ENCODE results near the gene CDH15.

The CDH15 gene

GRCh38 chr16:89140981-89141883 lies 30.3 kb upstream of the CDH15 start:
- no peak for DNase-seq (ENCODE audit: low read depth)
- TF ChIP-seq CTCF (IDR thresholded peaks at IDR 0.05; ENCODE audit: control insufficient read depth, insufficient read depth, low read depth, low read length, missing control alignments), result no peak
- no peak overlapping the region for H3K4me3 ChIP-seq (ENCODE audit: control insufficient read depth, low read depth, low read length)

- H3K4me3 ChIP-seq (ENCODE audit: control insufficient read depth, low read depth, low read length), result no peak overlapping the region
- DNase-seq (ENCODE audit: low read depth), result no peak
- no peak for TF ChIP-seq CTCF (IDR thresholded peaks at IDR 0.05; ENCODE audit: control insufficient read depth, insufficient read depth, low read depth, low read length, missing control alignments)
These were observed 29.7 kb upstream of the CDH15 start for GRCh38 chr16:89141884-89142267.

GRCh38 chr16:89142474-89143195 lies 28.9 kb upstream of the CDH15 start:
- TF ChIP-seq CTCF (IDR thresholded peaks at IDR 0.05; ENCODE audit: control insufficient read depth, insufficient read depth, low read depth, low read length, missing control alignments), result no peak
- no peak for DNase-seq (ENCODE audit: low read depth)
- H3K4me3 ChIP-seq (ENCODE audit: control insufficient read depth, low read depth, low read length), result no peak overlapping the region

- TF ChIP-seq CTCF (IDR thresholded peaks at IDR 0.05; ENCODE audit: control insufficient read depth, insufficient read depth, low read depth, low read length, missing control alignments), result no peak
- DNase-seq (ENCODE audit: low read depth), result no peak
- no peak overlapping the region for H3K4me3 ChIP-seq (ENCODE audit: control insufficient read depth, low read depth, low read length)
These were observed 28.3 kb upstream of the CDH15 start for GRCh38 chr16:89143201-89143741.

GRCh38 chr16:89143911-89144675 lies 27.5 kb upstream of the CDH15 start:
- DNase-seq (ENCODE audit: low read depth), result no peak
- no peak for TF ChIP-seq CTCF (IDR thresholded peaks at IDR 0.05; ENCODE audit: control insufficient read depth, insufficient read depth, low read depth, low read length, missing control alignments)
- no peak overlapping the region for H3K4me3 ChIP-seq (ENCODE audit: control insufficient read depth, low read depth, low read length)

GRCh38 chr16:89144681-89145080 lies 26.9 kb upstream of the CDH15 start:
- DNase-seq (ENCODE audit: low read depth), result no peak
- TF ChIP-seq CTCF (IDR thresholded peaks at IDR 0.05; ENCODE audit: control insufficient read depth, insufficient read depth, low read depth, low read length, missing control alignments), result no peak
- no peak overlapping the region for H3K4me3 ChIP-seq (ENCODE audit: control insufficient read depth, low read depth, low read length)
